Mammary epithelial cell (primary cell): ENCODE results near the gene SBNO2.

Experiments
- EZH2 ChIP-seq: IDR thresholded peaks from 2 replicates; pipeline ENCODE4 v1.6.1; 2012; ENCODE audit warnings: low read length, inconsistent platforms, borderline replicate concordance
- TF ChIP-seq, protein P1 (sequence below), 2 donors: IDR thresholded peaks in 1 of 2; conservative IDR thresholded peaks in 1 of 2; 2 replicates each; pipeline ENCODE4 v1.5.1; 2011 to 2012; ENCODE audit warnings: inconsistent platforms in 2 of 2, low read length in 2 of 2, mild to moderate bottlenecking in 2 of 2, control low read depth in 1 of 2, low read depth in 1 of 2; ENCODE audit not compliant: insufficient read depth in 1 of 2; ENCODE audit errors: extremely low read depth in 1 of 2

DNA sequence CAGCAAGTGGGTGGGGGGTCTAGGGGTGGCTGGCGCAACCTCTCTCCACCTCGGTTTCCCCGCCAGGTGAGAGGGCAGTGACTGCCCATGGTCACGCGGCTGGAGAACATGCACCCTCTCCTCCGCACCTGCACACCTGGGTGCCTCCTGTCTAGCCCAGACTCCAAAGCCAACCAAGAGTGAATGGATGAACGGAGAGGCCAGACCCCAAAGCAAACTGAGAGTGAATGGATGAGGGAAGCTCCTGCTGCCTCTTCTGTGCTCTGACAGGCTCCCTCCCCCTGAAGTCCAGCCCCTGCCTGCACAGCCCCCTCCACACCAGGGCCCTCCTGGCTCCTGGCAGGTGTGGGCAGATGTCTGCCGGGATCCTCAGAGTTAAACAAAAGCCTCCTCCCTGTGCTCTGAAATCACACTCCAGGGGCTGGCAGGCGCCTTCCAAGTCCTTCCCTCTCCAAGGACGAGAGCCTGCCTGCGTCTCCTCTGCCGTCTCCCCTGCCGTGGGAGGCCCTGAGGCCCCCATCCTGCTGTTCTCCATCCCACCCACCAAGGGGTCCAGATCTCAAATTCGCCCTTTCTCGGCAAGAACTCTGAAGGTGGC, 2.2 kb downstream of the SBNO2 start:
- TF ChIP-seq, protein P1, sequence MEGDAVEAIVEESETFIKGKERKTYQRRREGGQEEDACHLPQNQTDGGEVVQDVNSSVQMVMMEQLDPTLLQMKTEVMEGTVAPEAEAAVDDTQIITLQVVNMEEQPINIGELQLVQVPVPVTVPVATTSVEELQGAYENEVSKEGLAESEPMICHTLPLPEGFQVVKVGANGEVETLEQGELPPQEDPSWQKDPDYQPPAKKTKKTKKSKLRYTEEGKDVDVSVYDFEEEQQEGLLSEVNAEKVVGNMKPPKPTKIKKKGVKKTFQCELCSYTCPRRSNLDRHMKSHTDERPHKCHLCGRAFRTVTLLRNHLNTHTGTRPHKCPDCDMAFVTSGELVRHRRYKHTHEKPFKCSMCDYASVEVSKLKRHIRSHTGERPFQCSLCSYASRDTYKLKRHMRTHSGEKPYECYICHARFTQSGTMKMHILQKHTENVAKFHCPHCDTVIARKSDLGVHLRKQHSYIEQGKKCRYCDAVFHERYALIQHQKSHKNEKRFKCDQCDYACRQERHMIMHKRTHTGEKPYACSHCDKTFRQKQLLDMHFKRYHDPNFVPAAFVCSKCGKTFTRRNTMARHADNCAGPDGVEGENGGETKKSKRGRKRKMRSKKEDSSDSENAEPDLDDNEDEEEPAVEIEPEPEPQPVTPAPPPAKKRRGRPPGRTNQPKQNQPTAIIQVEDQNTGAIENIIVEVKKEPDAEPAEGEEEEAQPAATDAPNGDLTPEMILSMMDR (conservative IDR thresholded peaks at IDR 0.05 in 1 of 2, IDR thresholded peaks at IDR 0.05 in 1 of 2; ENCODE audit: extremely low read depth in 1 of 2, insufficient read depth in 1 of 2, low read depth in 1 of 2, low read length in 2 of 2), result no peak
- no peak for TF ChIP-seq EZH2
